HG03354 (cell line): Measurements from ENCODE around the gene COL27A1.

Experiments used
- ATAC-seq: cut with Tn5 transposase; IDR thresholded peaks from one replicate; pipeline ENCODE4 v1.9.1; 2021; ENCODE audit warnings: mild to moderate bottlenecking; ENCODE audit not compliant: unreplicated experiment, poor library complexity, severe bottlenecking

Gene COL27A1

GRCh38 chr9:114258218-114258617 lies 102.9 kb downstream of the COL27A1 start:
- no peak for ATAC-seq

- no peak for ATAC-seq
These were observed 103.8 kb downstream of the COL27A1 start for GRCh38 chr9:114258866-114259797.

GRCh38 chr9:114259798-114260523 lies 104.6 kb downstream of the COL27A1 start:
- no peak for ATAC-seq

GRCh38 chr9:114261026-114261425 lies 105.7 kb downstream of the COL27A1 start:
- no peak for ATAC-seq

- no peak for ATAC-seq
These were observed 106.7 kb downstream of the COL27A1 start for GRCh38 chr9:114261987-114262386.

- ATAC-seq, result no peak
These were observed 108.6 kb downstream of the COL27A1 start for GRCh38 chr9:114263853-114264510.

GRCh38 chr9:114264806-114265550 lies 109.6 kb downstream of the COL27A1 start:
- ATAC-seq, result no peak

GRCh38 chr9:114266969-114267368 lies 111.6 kb downstream of the COL27A1 start:
- ATAC-seq, result no peak

- ATAC-seq, result no peak
These were observed 113.7 kb downstream of the COL27A1 start for GRCh38 chr9:114269023-114269422.

GRCh38 chr9:114270120-114270975 lies 115.0 kb downstream of the COL27A1 start:
- ATAC-seq, result no peak

- no peak for ATAC-seq
These were observed 116.5 kb downstream of the COL27A1 start for GRCh38 chr9:114271556-114272510.

- no peak for ATAC-seq
These were observed 117.5 kb downstream of the COL27A1 start for GRCh38 chr9:114272739-114273431.

GRCh38 chr9:114273461-114273881 lies 118.1 kb downstream of the COL27A1 start:
- no peak for ATAC-seq

- no peak for ATAC-seq
These were observed 118.9 kb downstream of the COL27A1 start for GRCh38 chr9:114274217-114274616.

- ATAC-seq, result no peak
These were observed 120.1 kb downstream of the COL27A1 start for GRCh38 chr9:114275246-114276004.
